Trophoblast cell (in vitro differentiated cells and primary cell): Measurements from ENCODE around the gene LBX2.

ENCODE experiments used
- DNase-seq, 2 donors: peaks; one replicate each; pipeline ENCODE4 v3.0.0-alpha.2; 2016
- H2AFZ ChIP-seq: 2 replicates; pipeline ENCODE4 v1.6.1; 2013; ENCODE audit warnings: low read length, moderate library complexity, mild to moderate bottlenecking; ENCODE audit not compliant: insufficient read depth, poor library complexity
- H2AK5ac ChIP-seq: 2 replicates; pipeline ENCODE4 v1.6.1; 2013; ENCODE audit warnings: mild to moderate bottlenecking, low read length
- H2BK120ac ChIP-seq: 2 replicates; pipeline ENCODE4 v1.6.1; 2013; ENCODE audit warnings: low read length, mild to moderate bottlenecking, moderate library complexity; ENCODE audit not compliant: insufficient read depth, poor library complexity
- H2BK12ac ChIP-seq: 2 replicates; pipeline ENCODE4 v1.6.1; 2013; ENCODE audit warnings: mild to moderate bottlenecking, low read length, moderate library complexity
- H2BK5ac ChIP-seq: 2 replicates; pipeline ENCODE4 v1.6.1; 2013; ENCODE audit warnings: low read length, low read depth, moderate library complexity, mild to moderate bottlenecking; ENCODE audit not compliant: poor library complexity
- H3K14ac ChIP-seq: 2 replicates; pipeline ENCODE4 v1.6.1; 2013; ENCODE audit warnings: mild to moderate bottlenecking, low read length
- H3K18ac ChIP-seq: 2 replicates; pipeline ENCODE4 v1.6.1; 2013; ENCODE audit warnings: mild to moderate bottlenecking, low read length
- H3K23ac ChIP-seq: 2 replicates; pipeline ENCODE4 v1.6.1; 2013; ENCODE audit warnings: low read length
- H3K27ac ChIP-seq: 2 replicates; pipeline ENCODE4 v1.5.1; 2013; ENCODE audit warnings: low read depth, mild to moderate bottlenecking, inconsistent platforms, low read length, moderate library complexity
- H3K27me3 ChIP-seq: 2 replicates; pipeline ENCODE4 v1.6.1; 2013; ENCODE audit warnings: inconsistent platforms, mild to moderate bottlenecking, low read length, moderate library complexity; ENCODE audit not compliant: insufficient read depth
- H3K36me3 ChIP-seq, 2 experiments: 1 replicate in 1 of 2; 2 replicates in 1 of 2; pipeline ENCODE4 v1.6.1; 2013; ENCODE audit warnings: low read length in 2 of 2, mild to moderate bottlenecking in 2 of 2, moderate library complexity in 1 of 2; ENCODE audit not compliant: insufficient read depth in 2 of 2, control insufficient read depth in 1 of 2
- H3K4ac ChIP-seq: 2 replicates; pipeline ENCODE4 v1.6.1; 2013; ENCODE audit warnings: low read depth, mild to moderate bottlenecking, low read length, moderate library complexity
- H3K4me1 ChIP-seq, 2 experiments: 1 replicate in 1 of 2; 2 replicates in 1 of 2; pipeline ENCODE4 v1.6.1; 2013; ENCODE audit warnings: low read length in 2 of 2, mild to moderate bottlenecking in 2 of 2, moderate library complexity in 1 of 2; ENCODE audit not compliant: insufficient read depth in 2 of 2, control insufficient read depth in 1 of 2
- H3K4me2 ChIP-seq: 2 replicates; pipeline ENCODE4 v1.6.1; 2013; ENCODE audit warnings: inconsistent platforms, mild to moderate bottlenecking, low read length, moderate library complexity
- H3K4me3 ChIP-seq: 2 replicates; pipeline ENCODE4 v1.5.1; 2013; ENCODE audit warnings: mild to moderate bottlenecking, low read depth, low read length, inconsistent platforms
- H3K79me1 ChIP-seq: one replicate; pipeline ENCODE4 v1.6.1; 2013; ENCODE audit warnings: low read length
- H3K79me2 ChIP-seq: 2 replicates; pipeline ENCODE4 v1.6.1; 2013; ENCODE audit warnings: low read length, mild to moderate bottlenecking; ENCODE audit not compliant: control insufficient read depth, insufficient read depth, poor library complexity
- H3K9ac ChIP-seq: 2 replicates; pipeline ENCODE4 v1.6.1; 2013; ENCODE audit warnings: mild to moderate bottlenecking, low read length
- H3K9me3 ChIP-seq: 2 replicates; pipeline ENCODE4 v1.6.1; 2013; ENCODE audit warnings: low read depth, mild to moderate bottlenecking, control low read depth, inconsistent platforms, low read length; ENCODE audit not compliant: insufficient read depth
- H4K12ac ChIP-seq: 2 replicates; pipeline ENCODE4 v1.6.1; 2013; ENCODE audit warnings: low read depth, mild to moderate bottlenecking, low read length, moderate library complexity
- H4K8ac ChIP-seq: 2 replicates; pipeline ENCODE4 v1.6.1; 2013; ENCODE audit warnings: low read depth, mild to moderate bottlenecking, low read length, moderate library complexity
- H4K91ac ChIP-seq: one replicate; pipeline ENCODE4 v1.6.1; 2013; ENCODE audit warnings: low read depth, mild to moderate bottlenecking, low read length, moderate library complexity
- WGBS: extraction: QIAGEN DNeasy Blood & Tissue Kit; methylation state at CpG from one replicate; pipeline ENCODE4 v1.1.7; 2013; ENCODE audit warnings: missing lambda C conversion rate; ENCODE audit not compliant: insufficient read length, insufficient coverage; ENCODE audit errors: extremely low coverage; 5-methylcytosine and 5-hydroxymethylcytosine counted together

The LBX2 gene

GRCh38 chr2:74501335-74502071 lies 2.1 kb upstream of the LBX2 start:
- Histone ChIP-seq H4K12ac (no peak overlapping the region), H2BK5ac (no peak overlapping the region), H4K91ac (no peak overlapping the region), H3K79me1 (peaks cover 19% of the 10 kb centered on the region), H3K23ac (no peak overlapping the region), H2AFZ (no peak overlapping the region), H2BK12ac (no peak overlapping the region), H3K4me3 (no peak overlapping the region), H3K18ac (no peak overlapping the region), H3K4me1 (peaks cover 33 to 34% of the 10 kb centered on the region in 2 experiments), H3K14ac (no peak overlapping the region), H3K4me2 (no peak overlapping the region), H2BK120ac (no peak overlapping the region), H3K27me3 (peaks cover 67% of the 10 kb centered on the region), H3K27ac (no peak overlapping the region), H2AK5ac (no peak overlapping the region), H4K8ac (no peak overlapping the region), H3K79me2 (peaks cover 8% of the 10 kb centered on the region), H3K4ac (no peak overlapping the region), H3K9ac (no peak overlapping the region), H3K9me3 (peaks cover 4% of the 10 kb centered on the region), H3K36me3 (peaks cover 8 to 11% of the 10 kb centered on the region in 2 experiments)
- WGBS = no CpG with 5 or more reads among the region's 18 CpGs
- no peak for DNase-seq

- peaks cover 2% of the 10 kb centered on the region for H3K9me3 ChIP-seq
- H3K14ac ChIP-seq = no peak overlapping the region
- H4K8ac ChIP-seq = no peak overlapping the region
- H3K23ac ChIP-seq = no peak overlapping the region
- peaks cover 19% of the 10 kb centered on the region for H3K79me1 ChIP-seq
- peaks cover 8% of the 10 kb centered on the region for H3K79me2 ChIP-seq
- H3K27me3 ChIP-seq = peaks cover 67% of the 10 kb centered on the region
- no peak overlapping the region for H3K4ac ChIP-seq
- H2BK5ac ChIP-seq = no peak overlapping the region
- no peak overlapping the region for H3K9ac ChIP-seq
- no peak overlapping the region for H3K4me3 ChIP-seq
- H4K12ac ChIP-seq = no peak overlapping the region
- no peak overlapping the region for H2AFZ ChIP-seq
- H2BK12ac ChIP-seq = no peak overlapping the region
- no peak overlapping the region for H3K4me2 ChIP-seq
- peaks cover 3 to 5% of the 10 kb centered on the region in 2 experiments for H3K36me3 ChIP-seq
- no peak overlapping the region for H4K91ac ChIP-seq
- no peak for DNase-seq
- H3K27ac ChIP-seq = no peak overlapping the region
- no peak overlapping the region for H3K18ac ChIP-seq
- H2AK5ac ChIP-seq = no peak overlapping the region
- H3K4me1 ChIP-seq = peaks cover 29% of the 10 kb centered on the region in 2 experiments
- H2BK120ac ChIP-seq = no peak overlapping the region
Observed at GRCh38 chr2:74500578-74500946, 1.2 kb upstream of the LBX2 start.

GRCh38 chr2:74499940-74500577 lies 656 bp upstream of the LBX2 start:
- WGBS = no CpG with 5 or more reads among the region's 15 CpGs

GRCh38 chr2:74498500-74499266 lies 720 bp downstream of the LBX2 start:
- Histone ChIP-seq H3K79me2 (peaks cover 8% of the 10 kb centered on the region), H3K27me3 (peaks cover 63% of the 10 kb centered on the region), H2BK12ac (no peak overlapping the region), H3K4me1 (peaks cover 25% of the 10 kb centered on the region in 2 experiments), H3K27ac (no peak overlapping the region), H3K36me3 (peaks cover 0 to under 1% of the 10 kb centered on the region in 2 experiments), H3K14ac (no peak overlapping the region), H3K9me3 (peaks cover 2% of the 10 kb centered on the region), H2AK5ac (no peak overlapping the region), H3K4me3 (peak overlapping the region; percentile 30), H3K4ac (no peak overlapping the region), H3K9ac (no peak overlapping the region), H3K23ac (no peak overlapping the region), H4K8ac (no peak overlapping the region), H3K79me1 (peaks cover 18% of the 10 kb centered on the region), H3K18ac (no peak overlapping the region), H2BK5ac (no peak overlapping the region), H2BK120ac (no peak overlapping the region), H4K91ac (no peak overlapping the region), H2AFZ (peak overlapping the region; percentile 27), H3K4me2 (peak overlapping the region; percentile 63), H4K12ac (no peak overlapping the region)
- WGBS = no CpG with 5 or more reads among the region's 41 CpGs
- peak; percentile 23 to 33 for DNase-seq

More at GRCh38 chr2:74499940-74500577, 656 bp upstream of the LBX2 start:
- peaks cover 0 to under 1% of the 10 kb centered on the region in 2 experiments for H3K36me3 ChIP-seq
- H3K27ac ChIP-seq = no peak overlapping the region
- H2AFZ ChIP-seq = no peak overlapping the region
- peaks cover 29% of the 10 kb centered on the region in 2 experiments for H3K4me1 ChIP-seq
- no peak overlapping the region for H3K14ac ChIP-seq
- no peak overlapping the region for H3K4me3 ChIP-seq
- peaks cover 8% of the 10 kb centered on the region for H3K79me2 ChIP-seq
- no peak overlapping the region for H4K8ac ChIP-seq
- no peak overlapping the region for H2BK5ac ChIP-seq
- H2BK12ac ChIP-seq = no peak overlapping the region
- no peak overlapping the region for H2AK5ac ChIP-seq
- peaks cover 2% of the 10 kb centered on the region for H3K9me3 ChIP-seq
- no peak overlapping the region for H3K18ac ChIP-seq
- H2BK120ac ChIP-seq = no peak overlapping the region
- H3K4me2 ChIP-seq = no peak overlapping the region
- no peak overlapping the region for H4K12ac ChIP-seq
- peaks cover 19% of the 10 kb centered on the region for H3K79me1 ChIP-seq
- no peak overlapping the region for H3K9ac ChIP-seq
- H4K91ac ChIP-seq = no peak overlapping the region
- DNase-seq = no peak
- peaks cover 67% of the 10 kb centered on the region for H3K27me3 ChIP-seq
- no peak overlapping the region for H3K23ac ChIP-seq
- H3K4ac ChIP-seq = no peak overlapping the region
